Measurements from ENCODE around the gene PROCA1.
"Not testable (repeated sequence)": the region's sequence is repeated elsewhere in the genome, so short reads cannot be mapped to it uniquely, and the experiment has no call there.

Gene PROCA1

DNA sequence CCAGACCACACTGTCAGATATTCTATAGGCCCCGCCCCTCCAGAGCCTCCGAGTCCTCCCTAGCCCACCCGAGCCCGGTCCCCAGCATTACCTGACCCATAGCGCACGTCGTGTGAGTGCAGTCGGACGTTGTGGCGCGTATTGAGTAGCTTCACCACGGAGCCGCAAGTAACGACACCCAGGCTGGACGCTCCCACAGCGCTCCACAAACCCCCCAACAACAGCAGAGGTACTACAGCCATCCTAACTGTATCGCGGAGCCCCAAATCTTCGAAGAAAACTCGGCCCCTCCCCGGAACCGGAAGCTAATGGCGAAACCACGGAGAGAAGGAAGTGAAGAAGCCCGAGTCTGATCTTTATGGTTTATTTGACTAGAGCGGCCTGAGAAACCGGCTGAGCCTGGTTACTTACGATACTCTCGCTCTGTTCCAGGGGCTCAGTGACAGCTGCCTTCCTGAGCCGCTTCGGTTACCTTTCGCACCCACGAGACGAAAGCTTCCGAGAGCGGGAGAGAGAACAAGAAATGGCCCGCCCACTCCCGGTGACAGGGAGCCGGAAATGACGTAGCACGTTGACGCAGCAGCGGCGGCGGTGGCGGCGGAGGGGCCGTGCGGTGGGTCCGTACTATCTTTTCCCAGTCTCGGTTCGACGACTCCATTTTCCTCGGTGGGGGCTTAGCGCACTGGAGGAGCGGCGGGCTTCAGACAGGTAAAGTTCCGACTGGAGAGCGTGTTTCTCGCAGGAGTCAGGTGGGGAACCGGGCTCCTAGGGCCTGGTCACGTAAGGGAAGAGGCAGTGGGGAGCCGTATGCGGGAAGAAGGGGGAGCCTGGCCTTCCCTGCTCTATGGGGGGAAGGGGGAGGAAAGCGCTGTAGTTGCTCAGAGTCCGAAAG, 49.8 kb downstream of the PROCA1 start, which contains the start of the genes SDF2 and SUPT6H:
SDF2 (minus strand) TSS at position 272 of the 892 bp plus-strand sequence; CDS start at position 242, 30 bp downstream.
SUPT6H (plus strand) TSS at position 571 of the 892 bp plus-strand sequence. CDS start 11,197 bp downstream, outside the sequence.
- DNase-seq: no peak

DNA sequence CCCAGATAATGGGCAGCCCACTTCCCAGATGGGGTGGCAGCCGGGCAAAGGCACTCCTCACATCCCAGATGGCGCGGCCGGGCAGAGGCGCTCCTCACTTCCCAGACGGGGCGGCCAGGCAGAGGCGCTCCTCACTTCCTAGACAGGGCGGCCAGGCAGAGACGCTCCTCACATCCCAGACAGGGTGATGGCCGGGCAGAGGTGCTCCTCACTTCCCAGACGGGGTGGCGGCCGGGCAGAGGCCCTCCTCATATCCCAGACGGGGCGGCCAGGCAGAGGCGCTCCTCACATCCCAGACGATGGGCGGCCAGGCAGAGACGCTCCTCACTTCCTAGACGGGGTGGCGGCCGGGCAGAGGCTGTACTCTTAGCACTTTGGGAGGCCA, 52.2 kb downstream of the PROCA1 start:
- DNase-seq: not testable (repeated sequence)

DNA sequence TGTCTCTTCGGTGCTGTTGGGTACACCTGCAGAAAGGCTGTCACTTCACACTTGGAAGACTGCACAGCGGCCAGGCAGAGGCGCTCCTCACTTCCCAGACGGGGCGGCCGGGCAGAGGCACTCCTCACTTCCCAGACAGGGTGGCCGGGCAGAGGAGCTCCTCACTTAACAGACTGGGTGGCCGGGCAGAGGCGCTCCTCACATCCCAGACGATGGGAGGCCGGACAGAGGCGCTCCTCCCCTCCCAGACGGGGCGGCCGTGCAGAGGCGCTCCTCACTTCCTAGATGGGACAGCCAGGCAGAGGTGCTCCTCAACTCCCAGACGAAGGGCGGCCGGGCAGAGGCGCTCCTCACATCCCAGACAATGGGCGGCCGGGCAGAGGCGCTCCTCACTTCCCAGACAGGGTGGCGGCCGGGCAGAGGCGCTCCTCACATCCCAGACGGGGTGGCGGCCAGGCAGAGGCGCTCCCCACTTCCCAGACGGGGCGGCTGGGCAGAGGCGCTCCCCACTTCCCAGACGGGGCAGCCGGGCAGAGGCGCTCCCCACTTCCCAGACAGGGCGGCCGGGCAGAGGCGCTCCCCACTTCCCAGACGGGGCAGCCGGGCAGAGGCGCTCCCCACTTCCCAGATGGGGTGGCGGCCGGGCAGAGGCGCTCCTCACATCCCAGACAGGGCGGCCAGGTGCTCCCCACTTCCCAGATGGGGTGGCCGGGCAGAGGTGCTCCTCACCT, 52.8 kb downstream of the PROCA1 start:
- DNase-seq: not testable (repeated sequence)

DNA sequence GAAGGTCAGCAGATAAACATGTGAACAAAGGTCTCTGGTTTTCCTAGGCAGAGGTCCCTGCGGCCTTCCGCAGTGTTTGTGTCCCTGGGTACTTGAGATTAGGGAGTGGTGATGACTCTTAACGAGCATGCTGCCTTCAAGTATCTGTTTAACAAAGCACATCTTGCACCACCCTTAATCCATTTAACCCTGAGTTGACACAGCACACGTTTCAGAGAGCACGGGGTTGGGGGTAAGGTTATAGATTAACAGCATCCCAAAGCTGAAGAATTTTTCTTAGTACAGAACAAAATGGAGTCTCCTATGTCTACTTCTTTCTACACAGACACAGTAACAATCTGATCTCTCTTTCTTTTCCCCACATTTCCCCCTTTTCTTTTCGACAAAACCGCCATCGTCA, 53.3 kb downstream of the PROCA1 start:
- DNase-seq: not testable (repeated sequence)

DNA sequence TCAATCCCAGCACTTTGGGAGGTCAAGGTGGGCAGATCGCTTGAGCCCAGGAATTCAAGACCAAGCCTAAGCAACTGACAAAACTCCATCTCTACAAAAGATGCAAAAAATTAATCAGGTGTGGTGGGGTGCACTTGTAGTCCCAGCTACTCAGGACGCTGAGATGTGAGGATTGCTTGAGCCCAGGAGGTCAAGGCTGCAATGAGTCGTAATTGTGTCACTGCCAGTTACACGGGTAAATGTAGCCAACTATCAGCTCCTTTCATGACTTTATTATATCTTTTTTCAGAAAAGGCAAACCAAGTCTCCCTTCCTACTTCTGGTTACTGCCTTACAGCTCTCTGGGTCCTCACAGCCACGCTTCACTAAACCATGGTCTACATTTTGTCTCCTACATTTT, 53.9 kb downstream of the PROCA1 start:
- no peak for DNase-seq

DNA sequence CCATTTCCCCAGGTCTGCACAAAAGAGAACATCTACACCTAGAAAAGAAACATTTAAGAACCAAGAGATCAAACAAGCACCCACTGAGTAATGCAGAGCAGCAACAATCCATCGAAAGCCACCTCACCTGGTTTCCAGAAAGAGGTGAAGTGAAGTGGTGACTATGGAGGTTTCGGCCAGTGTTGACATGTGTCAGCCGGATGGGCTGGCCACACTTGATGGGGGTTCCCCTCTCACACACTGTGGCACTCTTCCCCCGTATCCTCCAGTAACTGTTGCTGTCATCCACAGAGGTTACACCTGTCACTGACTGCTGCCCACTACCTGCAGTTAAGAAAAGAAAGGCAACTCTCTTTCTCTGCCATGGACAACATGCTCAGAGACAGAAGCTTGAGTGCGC, 56.5 kb downstream of the PROCA1 start:
- DNase-seq: no peak
